Bronchial epithelial cell (primary cell): ENCODE data around the gene VAV3. TPM values are rescaled to one million over a fixed set of nuclear protein-coding genes. Genes with fewer than 3 reads are reported as not detected.

Experiments used
- DNase-seq: peaks from one replicate; pipeline ENCODE4 v3.0.0-alpha.2; 2010; ENCODE audit warnings: low read depth
- FAIRE-seq: peaks from 2 replicates; lab custom pipeline; 2011; peaks lifted over from hg19 to GRCh38; lab: Jason Lieb, UNC
- H3K27me3 ChIP-seq: 2 replicates; pipeline ENCODE4 v1.5.1; 2011; ENCODE audit warnings: low read length; ENCODE audit not compliant: control insufficient read depth, insufficient read depth
- H3K36me3 ChIP-seq: 2 replicates; pipeline ENCODE4 v1.5.1; 2011; ENCODE audit warnings: low read length; ENCODE audit not compliant: control insufficient read depth, insufficient read depth
- H3K4me3 ChIP-seq: 2 replicates; pipeline ENCODE4 v1.5.1; 2011; ENCODE audit warnings: mild to moderate bottlenecking, low read depth, low read length, control low read depth
- total RNA-seq: library from RNA; depleted of rRNA; stranded (reverse); fragments of >200 nt; gene quantifications from 2 replicates; pipeline ENCODE4 v1.2.1, GENCODE V29; 2014
- TF ChIP-seq, protein P1 (sequence below): IDR thresholded peaks from 2 replicates; pipeline ENCODE4 v1.5.1; 2011; ENCODE audit warnings: mild to moderate bottlenecking, moderate library complexity, low read length, control low read depth, inconsistent platforms; ENCODE audit not compliant: insufficient read depth, severe bottlenecking

The VAV3 gene
- total RNA-seq, 1 donor from 2014 or later, result 10.5 TPM

DNA sequence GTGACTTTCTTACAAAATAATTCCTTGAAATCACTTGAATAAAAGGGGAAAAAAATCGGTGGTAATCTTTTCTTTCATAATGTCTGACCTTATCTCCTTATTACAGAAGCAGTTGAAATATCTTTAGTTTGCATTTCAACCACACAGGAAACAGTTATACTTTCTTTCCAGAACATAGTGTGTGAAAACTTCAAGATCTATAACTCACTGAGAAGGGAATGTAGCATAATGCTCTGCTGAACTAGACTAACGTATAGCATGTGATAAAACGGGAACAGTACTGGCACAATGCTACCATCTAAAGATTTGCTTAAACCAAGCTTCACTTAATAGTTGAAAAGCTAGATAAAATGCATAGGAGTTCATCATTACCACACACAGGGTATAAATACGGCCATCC is 45.0 kb downstream of the VAV3 start:
- FAIRE-seq, result no peak
- no peaks in the 10 kb centered on the region for H3K27me3 ChIP-seq

DNA sequence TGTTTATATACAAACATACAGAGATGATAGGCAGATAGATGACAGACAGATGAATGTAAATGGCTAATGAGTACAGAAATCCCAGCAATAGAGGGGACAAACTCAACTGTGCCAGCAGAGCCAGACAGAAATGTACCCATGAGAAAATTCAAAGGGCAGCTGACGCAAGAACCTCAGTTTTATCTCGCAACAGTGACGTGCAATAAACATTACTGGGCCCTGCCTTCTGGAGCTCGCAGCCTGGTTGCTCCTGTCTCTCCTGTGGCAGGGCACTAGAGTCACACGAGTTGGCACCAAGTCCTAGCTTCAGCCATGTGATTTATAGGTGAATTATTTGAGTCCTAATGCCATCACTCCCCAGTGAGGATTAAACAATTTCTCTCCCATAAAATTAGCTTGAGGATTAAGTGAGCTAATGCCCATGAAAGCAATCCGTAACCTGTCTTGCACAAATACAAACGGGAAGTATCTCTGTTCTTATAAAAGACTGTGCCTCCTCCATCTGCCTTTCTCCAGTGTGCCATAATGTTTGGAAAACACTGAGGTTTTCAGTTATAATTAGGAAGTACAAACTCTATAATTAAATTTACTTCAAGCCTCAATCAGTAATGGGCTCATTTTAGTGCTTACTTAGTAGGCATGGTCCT is 50.7 kb downstream of the VAV3 start:
- FAIRE-seq, result no peak
- TF ChIP-seq, protein P1, sequence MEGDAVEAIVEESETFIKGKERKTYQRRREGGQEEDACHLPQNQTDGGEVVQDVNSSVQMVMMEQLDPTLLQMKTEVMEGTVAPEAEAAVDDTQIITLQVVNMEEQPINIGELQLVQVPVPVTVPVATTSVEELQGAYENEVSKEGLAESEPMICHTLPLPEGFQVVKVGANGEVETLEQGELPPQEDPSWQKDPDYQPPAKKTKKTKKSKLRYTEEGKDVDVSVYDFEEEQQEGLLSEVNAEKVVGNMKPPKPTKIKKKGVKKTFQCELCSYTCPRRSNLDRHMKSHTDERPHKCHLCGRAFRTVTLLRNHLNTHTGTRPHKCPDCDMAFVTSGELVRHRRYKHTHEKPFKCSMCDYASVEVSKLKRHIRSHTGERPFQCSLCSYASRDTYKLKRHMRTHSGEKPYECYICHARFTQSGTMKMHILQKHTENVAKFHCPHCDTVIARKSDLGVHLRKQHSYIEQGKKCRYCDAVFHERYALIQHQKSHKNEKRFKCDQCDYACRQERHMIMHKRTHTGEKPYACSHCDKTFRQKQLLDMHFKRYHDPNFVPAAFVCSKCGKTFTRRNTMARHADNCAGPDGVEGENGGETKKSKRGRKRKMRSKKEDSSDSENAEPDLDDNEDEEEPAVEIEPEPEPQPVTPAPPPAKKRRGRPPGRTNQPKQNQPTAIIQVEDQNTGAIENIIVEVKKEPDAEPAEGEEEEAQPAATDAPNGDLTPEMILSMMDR, result no peak
- no peak overlapping the region for H3K4me3 ChIP-seq
- H3K36me3 ChIP-seq, result no peaks in the 10 kb centered on the region
- no peaks in the 10 kb centered on the region for H3K27me3 ChIP-seq
- no peak for DNase-seq

More for the DNA sequence above, 45.0 kb downstream of the VAV3 start:
- Histone ChIP-seq H3K36me3 (no peaks in the 10 kb centered on the region), H3K4me3 (no peak overlapping the region)
- no peak for DNase-seq
- TF ChIP-seq, protein P1, result no peak

DNA sequence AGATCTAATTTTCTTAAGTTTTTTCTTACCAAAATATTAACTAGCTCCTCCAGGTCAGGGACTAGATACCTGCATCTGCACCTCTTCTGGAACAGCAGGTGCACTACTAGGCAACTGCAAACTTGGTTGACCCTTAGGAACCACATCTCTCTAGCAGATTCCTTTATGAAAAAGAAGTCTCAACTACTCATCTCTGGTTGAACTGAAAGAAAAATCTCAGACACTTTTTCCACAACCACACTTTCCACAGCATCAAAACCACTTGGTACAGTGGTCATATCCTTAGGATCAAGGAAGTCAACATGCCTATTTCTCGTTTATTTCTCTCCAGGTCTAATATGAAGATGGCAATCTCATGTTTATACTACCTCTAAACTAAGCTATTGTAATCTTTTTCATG is 52.3 kb downstream of the VAV3 start:
- Histone ChIP-seq H3K36me3 (no peaks in the 10 kb centered on the region), H3K4me3 (no peak overlapping the region), H3K27me3 (no peaks in the 10 kb centered on the region)
- no peak for DNase-seq
- FAIRE-seq, result no peak
- TF ChIP-seq, protein P1, result no peak

DNA sequence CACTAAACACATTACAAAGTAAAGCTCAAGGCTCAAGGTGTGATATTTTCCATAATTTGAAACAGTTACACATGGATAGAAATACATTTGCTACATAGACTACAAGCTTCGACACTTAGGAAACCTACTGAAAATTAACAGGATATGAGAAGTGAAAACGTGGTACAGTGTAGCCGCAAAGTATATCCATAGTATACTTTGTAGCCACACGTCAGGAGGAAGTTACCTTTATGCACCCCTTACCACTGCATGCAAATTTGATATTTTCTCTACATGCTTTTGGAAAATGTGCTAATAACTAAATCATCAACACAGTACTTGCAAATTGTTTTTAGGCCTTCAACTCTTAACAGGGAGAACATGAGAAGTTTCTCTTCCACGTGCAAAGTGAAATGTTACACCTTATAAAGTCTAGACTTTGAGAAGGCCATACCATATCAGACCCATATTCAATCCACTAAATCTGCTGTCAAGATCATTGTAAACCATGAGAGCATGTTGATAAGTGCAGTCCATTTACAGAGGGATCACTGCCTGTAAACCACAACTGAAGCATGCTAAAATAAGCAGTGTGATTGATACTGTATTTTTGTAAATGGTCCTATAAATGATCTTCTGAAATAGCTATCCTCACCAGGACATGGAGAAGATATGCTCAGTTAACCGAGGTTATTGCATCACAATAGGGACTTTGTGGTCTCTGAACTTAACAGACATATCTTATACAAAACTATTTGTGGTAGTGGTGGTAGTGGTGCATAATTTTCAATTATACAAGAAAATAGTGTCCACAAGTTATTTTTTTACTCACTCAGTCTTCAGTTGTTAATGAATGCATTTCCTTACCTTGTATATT is 64.7 kb downstream of the VAV3 start:
- DNase-seq (no peak), FAIRE-seq (no peak)
- TF ChIP-seq, protein P1, result no peak
- no peaks in the 10 kb centered on the region for H3K36me3 ChIP-seq
- no peaks in the 10 kb centered on the region for H3K27me3 ChIP-seq
- H3K4me3 ChIP-seq, result no peak overlapping the region

DNA sequence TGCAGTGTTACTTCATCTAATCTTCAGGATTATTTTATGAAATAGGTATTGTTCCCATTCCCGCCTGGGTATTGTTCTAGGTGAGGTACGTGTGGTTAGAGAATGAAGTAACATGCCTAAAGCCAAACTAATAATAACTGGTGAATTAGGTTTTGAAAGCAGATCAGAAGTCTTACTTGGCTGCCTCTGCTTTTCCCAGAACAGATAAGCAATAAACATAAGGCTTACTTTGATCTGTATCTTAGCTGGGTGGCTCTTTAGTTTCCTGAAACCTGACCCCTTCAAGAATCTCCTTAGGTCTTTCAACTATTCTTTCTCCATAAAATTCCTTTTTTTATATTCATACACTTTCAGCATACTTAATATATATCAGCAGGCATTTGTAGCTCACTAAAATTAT is 65.3 kb downstream of the VAV3 start:
- FAIRE-seq (no peak), DNase-seq (no peak)

More for the DNA sequence above, 65.3 kb downstream of the VAV3 start:
- TF ChIP-seq, protein P1, result no peak
- H3K4me3 ChIP-seq, result no peak overlapping the region
- H3K36me3 ChIP-seq, result no peaks in the 10 kb centered on the region
- no peaks in the 10 kb centered on the region for H3K27me3 ChIP-seq
